ENCODE results near the gene RNF148. TPM values are rescaled to one million over a fixed set of nuclear protein-coding genes. Genes with fewer than 3 reads are reported as not detected.
"Not testable (repeated sequence)": the region's sequence is repeated elsewhere in the genome, so short reads cannot be mapped to it uniquely, and the experiment has no call there.

RNF148 gene
- total RNA-seq, 2 donors from 2014 or later, result 4.9 to 8.6 TPM

DNA sequence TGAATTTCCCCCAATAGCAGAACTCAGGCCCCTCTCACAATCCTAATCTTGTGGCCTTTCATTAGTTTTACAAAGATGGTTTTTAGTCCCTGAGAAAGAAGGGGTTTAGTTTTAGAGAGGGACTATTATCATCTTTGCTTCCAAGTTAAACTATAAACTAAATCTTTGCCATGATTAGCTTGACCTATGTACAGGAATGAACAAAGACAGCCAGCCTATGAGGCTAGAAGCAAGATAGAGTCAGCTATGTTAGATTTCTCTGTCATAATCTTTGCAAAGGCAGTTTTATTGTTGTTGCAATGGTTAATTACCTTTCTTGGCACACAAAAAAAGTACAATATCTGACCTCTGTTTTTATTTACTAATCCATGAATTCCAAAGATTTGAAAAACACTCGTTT is 22.9 kb downstream of the RNF148 start:
- intact Hi-C loops (cut with DNase I), result no loop called here
- no peak for TF ChIP-seq POLR2A (IDR thresholded peaks at IDR 0.05)
- TF ChIP-seq, protein P1, sequence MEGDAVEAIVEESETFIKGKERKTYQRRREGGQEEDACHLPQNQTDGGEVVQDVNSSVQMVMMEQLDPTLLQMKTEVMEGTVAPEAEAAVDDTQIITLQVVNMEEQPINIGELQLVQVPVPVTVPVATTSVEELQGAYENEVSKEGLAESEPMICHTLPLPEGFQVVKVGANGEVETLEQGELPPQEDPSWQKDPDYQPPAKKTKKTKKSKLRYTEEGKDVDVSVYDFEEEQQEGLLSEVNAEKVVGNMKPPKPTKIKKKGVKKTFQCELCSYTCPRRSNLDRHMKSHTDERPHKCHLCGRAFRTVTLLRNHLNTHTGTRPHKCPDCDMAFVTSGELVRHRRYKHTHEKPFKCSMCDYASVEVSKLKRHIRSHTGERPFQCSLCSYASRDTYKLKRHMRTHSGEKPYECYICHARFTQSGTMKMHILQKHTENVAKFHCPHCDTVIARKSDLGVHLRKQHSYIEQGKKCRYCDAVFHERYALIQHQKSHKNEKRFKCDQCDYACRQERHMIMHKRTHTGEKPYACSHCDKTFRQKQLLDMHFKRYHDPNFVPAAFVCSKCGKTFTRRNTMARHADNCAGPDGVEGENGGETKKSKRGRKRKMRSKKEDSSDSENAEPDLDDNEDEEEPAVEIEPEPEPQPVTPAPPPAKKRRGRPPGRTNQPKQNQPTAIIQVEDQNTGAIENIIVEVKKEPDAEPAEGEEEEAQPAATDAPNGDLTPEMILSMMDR (IDR thresholded peaks at IDR 0.05), result no peak
- no peak for DNase-seq
- H3K36me3 ChIP-seq (replicated peaks in 1 of 2; ENCODE audit: insufficient read depth in 1 of 2, low read depth in 2 of 2), result no peaks in the 10 kb centered on the region
- H3K27me3 ChIP-seq, result no peaks in the 10 kb centered on the region
- no peak overlapping the region for H3K4me3 ChIP-seq
- H3K4me1 ChIP-seq, result peaks cover 32% of the 10 kb centered on the region
- no peaks in the 10 kb centered on the region for H3K9me3 ChIP-seq
- ATAC-seq, result no peak
- 16 to 17% methylated on average over 1 of the region's 1 CpG for WGBS, 2 donors
- peak overlapping the region in 2 of 4 donors; percentile 69 to 71 for H3K27ac ChIP-seq

DNA sequence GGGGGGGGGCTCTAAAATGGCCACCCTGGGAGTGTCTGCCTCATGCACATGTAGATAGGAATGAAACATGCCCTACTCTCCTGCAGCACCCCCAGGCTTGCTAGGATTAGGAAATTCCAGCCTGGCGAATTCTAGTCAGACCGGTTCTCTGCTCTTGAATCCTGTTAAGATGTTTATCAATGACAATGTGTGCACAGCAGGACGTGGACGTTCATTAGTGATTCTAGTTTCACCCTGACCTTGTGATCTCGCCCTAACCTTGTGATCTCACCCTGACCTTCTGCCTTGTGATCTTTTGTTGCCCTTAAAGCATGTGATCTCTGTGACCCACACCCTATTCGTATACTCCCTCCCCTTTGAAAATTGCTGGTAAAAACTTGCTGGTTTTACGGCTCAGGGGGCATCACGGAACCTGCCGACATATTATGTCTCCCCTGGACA is 23.4 kb downstream of the RNF148 start:
- intact Hi-C loops (cut with DNase I); H3K36me3 ChIP-seq (replicated peaks in 1 of 2; ENCODE audit: insufficient read depth in 1 of 2, low read depth in 2 of 2); H3K27me3 ChIP-seq; H3K4me3 ChIP-seq; H3K9me3 ChIP-seq: not testable (repeated sequence)
- WGBS, 2 donors, result 32 to 37% methylated on average over 9 of the region's 9 CpGs
- peaks cover 31% of the 10 kb centered on the region for H3K4me1 ChIP-seq
- ATAC-seq (peak; percentile 60), DNase-seq (peak; percentile 66 to 86 (median 68))
- peak overlapping the region in 2 of 4 donors; percentile 69 to 71 for H3K27ac ChIP-seq
- TF ChIP-seq, protein P1 (IDR thresholded peaks at IDR 0.05), result peak in 1 of 7 experiments; percentile 5

DNA sequence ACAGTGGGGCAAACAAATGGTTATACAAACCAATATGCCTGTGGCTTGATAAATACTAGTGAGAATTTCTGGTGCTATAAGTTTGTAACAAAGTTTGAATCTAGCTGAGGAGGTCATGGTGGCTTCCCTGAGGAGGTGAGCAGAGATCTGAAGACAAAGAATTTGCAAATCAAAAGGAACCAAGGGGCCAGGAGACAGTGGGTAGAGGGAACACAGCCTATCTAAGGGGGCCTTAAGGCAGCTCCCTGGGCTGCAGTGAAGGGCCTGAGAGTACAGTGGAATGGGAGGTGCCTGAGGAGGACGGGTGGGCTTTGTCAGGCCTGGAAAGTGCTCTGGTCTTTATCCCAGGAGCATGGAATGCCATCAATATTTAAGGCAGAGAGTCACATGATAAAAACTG is 25.6 kb downstream of the RNF148 start:
- TF ChIP-seq, protein P1 (IDR thresholded peaks at IDR 0.05), result no peak
- TF ChIP-seq POLR2A (IDR thresholded peaks at IDR 0.05), result no peak
- ATAC-seq, result no peak
- intact Hi-C loops (cut with DNase I), result no loop called here

DNA sequence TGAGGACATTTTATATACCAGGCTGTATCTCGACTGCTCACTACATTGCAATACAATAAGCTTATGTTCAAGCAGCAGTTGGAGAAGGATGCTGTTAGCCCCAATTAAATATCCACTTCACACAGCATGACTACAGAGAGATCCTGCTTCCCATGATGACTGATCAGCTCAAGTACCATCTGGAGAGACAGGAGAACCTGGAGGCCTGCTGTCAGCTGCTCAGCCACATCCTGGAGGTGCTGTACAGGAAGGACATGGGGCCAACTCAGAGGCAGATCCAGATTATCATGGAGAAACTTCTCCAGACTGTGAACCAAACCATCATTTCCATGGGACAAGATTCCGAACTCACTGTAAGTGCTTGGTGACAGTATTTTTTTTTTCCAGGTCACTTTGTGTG is 26.3 kb downstream of the RNF148 start:
- no peak for ATAC-seq
- intact Hi-C loops (cut with DNase I), result no loop called here
- no peaks in the 10 kb centered on the region for H3K9me3 ChIP-seq
- no peak overlapping the region for H3K27ac ChIP-seq
- H3K27me3 ChIP-seq, result no peaks in the 10 kb centered on the region
- DNase-seq, result no peak
- TF ChIP-seq POLR2A (IDR thresholded peaks at IDR 0.05), result no peak
- TF ChIP-seq, protein P1 (IDR thresholded peaks at IDR 0.05), result no peak
- no peaks in the 10 kb centered on the region for H3K36me3 ChIP-seq (replicated peaks in 1 of 2; ENCODE audit: insufficient read depth in 1 of 2, low read depth in 2 of 2)
- peaks cover 48% of the 10 kb centered on the region for H3K4me1 ChIP-seq
- no peak overlapping the region for H3K4me3 ChIP-seq
- WGBS, 2 donors, result 60 to 65% methylated on average over 2 of the region's 2 CpGs

More for the DNA sequence above, 25.6 kb downstream of the RNF148 start:
- H3K9me3 ChIP-seq, result no peaks in the 10 kb centered on the region
- H3K36me3 ChIP-seq (replicated peaks in 1 of 2; ENCODE audit: insufficient read depth in 1 of 2, low read depth in 2 of 2), result no peaks in the 10 kb centered on the region
- H3K27me3 ChIP-seq, result no peaks in the 10 kb centered on the region
- WGBS, 2 donors, result 74 to 83% methylated on average over 1 of the region's 1 CpG
- peaks cover 46% of the 10 kb centered on the region for H3K4me1 ChIP-seq
- peak overlapping the region in 1 of 4 donors; percentile 1 for H3K27ac ChIP-seq
- DNase-seq, result no peak
- no peak overlapping the region for H3K4me3 ChIP-seq

DNA sequence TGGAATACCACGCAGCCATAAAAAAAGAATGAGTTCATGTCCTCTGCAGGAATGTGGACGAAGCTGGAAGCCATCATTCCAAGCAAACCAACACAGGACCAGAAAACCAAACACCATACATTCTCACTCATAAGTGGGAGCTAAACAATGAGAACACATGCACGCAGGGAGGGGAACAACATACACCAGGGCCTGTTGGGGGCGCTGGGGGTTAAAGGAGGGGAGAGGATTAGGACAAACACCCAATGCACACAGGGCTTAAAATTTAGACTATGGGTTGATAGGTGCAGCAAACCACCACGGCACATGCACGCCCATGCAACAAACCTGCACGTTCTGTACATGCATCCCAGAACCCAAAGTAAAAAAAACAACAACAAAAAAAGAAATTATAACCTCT is 27.1 kb downstream of the RNF148 start:
- H3K9me3 ChIP-seq, result no peaks in the 10 kb centered on the region
- DNase-seq, result no peak
- H3K36me3 ChIP-seq (replicated peaks in 1 of 2; ENCODE audit: insufficient read depth in 1 of 2, low read depth in 2 of 2), result no peaks in the 10 kb centered on the region
- TF ChIP-seq POLR2A (IDR thresholded peaks at IDR 0.05), result no peak
- TF ChIP-seq, protein P1 (IDR thresholded peaks at IDR 0.05), result no peak
- peaks cover 48% of the 10 kb centered on the region for H3K4me1 ChIP-seq
- WGBS, 2 donors, result 85 to 96% methylated on average over 7 of the region's 7 CpGs
- no peak overlapping the region for H3K4me3 ChIP-seq
- H3K27ac ChIP-seq, result peak overlapping the region in 1 of 4 donors; percentile 64
- intact Hi-C loops (cut with DNase I), result no loop called here
- ATAC-seq, result no peak
- no peaks in the 10 kb centered on the region for H3K27me3 ChIP-seq
